ENCODE results near the gene SCCPDH. TPM values are rescaled to one million over a fixed set of nuclear protein-coding genes. Genes with fewer than 3 reads are reported as not detected.

The SCCPDH gene
- total RNA-seq, 1 donor from 2014 or later: 19.5 TPM

DNA sequence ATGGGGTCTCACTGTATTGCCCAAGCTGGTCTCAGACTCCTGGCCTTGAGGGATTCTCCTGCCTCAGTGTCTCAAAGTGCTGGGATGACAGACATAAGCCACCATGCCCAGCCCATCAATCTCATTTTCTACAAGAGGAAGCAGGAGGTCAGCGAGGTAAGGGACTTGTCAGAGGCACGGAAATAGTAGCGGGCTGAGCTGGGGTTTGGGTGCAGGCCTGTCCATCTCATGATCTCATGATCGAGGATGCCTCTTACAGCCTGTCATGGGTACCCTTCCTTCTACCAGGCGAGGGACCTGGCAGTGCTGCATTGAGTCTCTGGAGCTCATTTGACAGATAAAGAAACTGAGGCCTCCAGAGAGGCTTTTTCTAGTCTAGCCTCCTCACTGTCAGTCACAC lies 28.5 kb upstream of the SCCPDH start:
- H3K27ac Mint-ChIP-seq (ENCODE audit: unreplicated experiment): no peak overlapping the region
- H3K36me3 Mint-ChIP-seq (ENCODE audit: low read depth, unreplicated experiment): peaks cover 5% of the 10 kb centered on the region
- TF ChIP-seq, protein P1, sequence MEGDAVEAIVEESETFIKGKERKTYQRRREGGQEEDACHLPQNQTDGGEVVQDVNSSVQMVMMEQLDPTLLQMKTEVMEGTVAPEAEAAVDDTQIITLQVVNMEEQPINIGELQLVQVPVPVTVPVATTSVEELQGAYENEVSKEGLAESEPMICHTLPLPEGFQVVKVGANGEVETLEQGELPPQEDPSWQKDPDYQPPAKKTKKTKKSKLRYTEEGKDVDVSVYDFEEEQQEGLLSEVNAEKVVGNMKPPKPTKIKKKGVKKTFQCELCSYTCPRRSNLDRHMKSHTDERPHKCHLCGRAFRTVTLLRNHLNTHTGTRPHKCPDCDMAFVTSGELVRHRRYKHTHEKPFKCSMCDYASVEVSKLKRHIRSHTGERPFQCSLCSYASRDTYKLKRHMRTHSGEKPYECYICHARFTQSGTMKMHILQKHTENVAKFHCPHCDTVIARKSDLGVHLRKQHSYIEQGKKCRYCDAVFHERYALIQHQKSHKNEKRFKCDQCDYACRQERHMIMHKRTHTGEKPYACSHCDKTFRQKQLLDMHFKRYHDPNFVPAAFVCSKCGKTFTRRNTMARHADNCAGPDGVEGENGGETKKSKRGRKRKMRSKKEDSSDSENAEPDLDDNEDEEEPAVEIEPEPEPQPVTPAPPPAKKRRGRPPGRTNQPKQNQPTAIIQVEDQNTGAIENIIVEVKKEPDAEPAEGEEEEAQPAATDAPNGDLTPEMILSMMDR (IDR thresholded peaks at IDR 0.05; ENCODE audit: unreplicated experiment): no peak
- H3K9me3 Mint-ChIP-seq (ENCODE audit: unreplicated experiment): peaks cover 11% of the 10 kb centered on the region
- H3K4me3 Mint-ChIP-seq (ENCODE audit: unreplicated experiment): no peak overlapping the region
- peaks cover 8% of the 10 kb centered on the region for H3K27me3 Mint-ChIP-seq (ENCODE audit: unreplicated experiment)
- DNase-seq (ENCODE audit: low spot score): no peak
- H3K4me1 Mint-ChIP-seq (ENCODE audit: unreplicated experiment): peaks cover 7% of the 10 kb centered on the region

- peaks cover 7% of the 10 kb centered on the region for H3K4me1 Mint-ChIP-seq (ENCODE audit: unreplicated experiment)
- H3K27ac Mint-ChIP-seq (ENCODE audit: unreplicated experiment): no peak overlapping the region
These were observed 25.6 kb upstream of the SCCPDH start for GRCh38 chr1:246698466-246699094.

DNA sequence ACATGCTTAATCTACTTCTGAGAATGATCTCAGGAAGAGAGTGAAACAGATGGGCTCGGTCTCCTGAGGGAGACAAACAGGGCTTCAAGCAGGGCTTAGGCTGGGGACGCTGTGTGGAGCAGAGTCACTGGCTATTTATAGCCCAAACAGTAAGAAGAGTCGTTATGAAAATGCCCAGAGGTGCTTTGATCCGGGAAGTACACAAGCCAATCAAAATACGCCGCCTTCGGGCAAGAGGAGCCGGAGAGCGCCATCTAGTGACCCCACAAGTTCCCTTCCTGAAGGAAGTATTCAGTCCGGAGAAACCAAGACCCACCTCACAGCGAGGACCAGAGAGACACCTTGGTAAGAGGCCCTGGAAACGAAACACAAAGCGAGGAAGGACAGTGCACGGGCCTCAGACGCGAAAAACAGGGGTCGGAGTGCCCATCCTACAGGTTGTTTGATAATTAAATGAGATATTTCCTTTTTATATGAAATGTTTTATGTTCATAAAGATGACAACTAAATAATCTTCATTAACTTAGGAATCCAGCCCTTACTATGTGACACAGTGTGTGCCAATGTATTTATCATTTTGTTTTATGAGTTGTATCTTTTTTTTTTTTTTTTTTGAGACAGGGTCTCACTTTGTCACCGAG lies 25.0 kb upstream of the SCCPDH start:
- H3K4me3 Mint-ChIP-seq (ENCODE audit: unreplicated experiment): no peak overlapping the region
- no peaks in the 10 kb centered on the region for H3K9me3 Mint-ChIP-seq (ENCODE audit: unreplicated experiment)
- DNase-seq (ENCODE audit: low spot score): peak; percentile 70
- H3K27ac Mint-ChIP-seq (ENCODE audit: unreplicated experiment): no peak overlapping the region
- peaks cover 3% of the 10 kb centered on the region for H3K27me3 Mint-ChIP-seq (ENCODE audit: unreplicated experiment)
- H3K4me1 Mint-ChIP-seq (ENCODE audit: unreplicated experiment): peaks cover 7% of the 10 kb centered on the region
- peaks cover 5% of the 10 kb centered on the region for H3K36me3 Mint-ChIP-seq (ENCODE audit: low read depth, unreplicated experiment)
- TF ChIP-seq, protein P1 (IDR thresholded peaks at IDR 0.05; ENCODE audit: unreplicated experiment): peak; percentile 59

More at GRCh38 chr1:246698466-246699094, 25.6 kb upstream of the SCCPDH start:
- H3K9me3 Mint-ChIP-seq (ENCODE audit: unreplicated experiment): no peaks in the 10 kb centered on the region
- TF ChIP-seq, protein P1 (IDR thresholded peaks at IDR 0.05; ENCODE audit: unreplicated experiment): no peak
- DNase-seq (ENCODE audit: low spot score): no peak
- H3K27me3 Mint-ChIP-seq (ENCODE audit: unreplicated experiment): peaks cover 3% of the 10 kb centered on the region
- H3K4me3 Mint-ChIP-seq (ENCODE audit: unreplicated experiment): no peak overlapping the region
- H3K36me3 Mint-ChIP-seq (ENCODE audit: low read depth, unreplicated experiment): peaks cover 5% of the 10 kb centered on the region

DNA sequence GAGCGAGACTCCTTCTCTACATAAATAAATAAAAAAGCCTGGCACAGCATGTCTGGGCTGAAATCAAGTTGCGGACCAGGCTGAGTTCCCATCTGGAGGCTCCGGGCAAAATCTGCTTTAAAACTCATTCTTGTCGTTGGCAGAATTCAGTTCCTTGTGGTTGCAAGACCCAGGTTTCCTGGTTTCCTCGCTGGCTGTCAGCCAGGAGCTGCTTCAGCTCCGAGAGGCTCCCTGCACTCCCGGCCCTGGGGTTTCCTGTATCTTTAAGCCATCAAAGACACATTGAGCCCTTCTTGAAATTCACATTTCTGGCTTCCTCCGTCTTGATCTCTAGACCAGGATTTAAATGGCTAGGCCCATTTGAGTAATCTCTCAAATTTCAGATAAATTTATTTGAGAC lies 20.6 kb upstream of the SCCPDH start:
- Mint-ChIP-seq H3K4me1 (ENCODE audit: unreplicated experiment) (peaks cover 3% of the 10 kb centered on the region), H3K36me3 (ENCODE audit: low read depth, unreplicated experiment) (no peaks in the 10 kb centered on the region), H3K9me3 (ENCODE audit: unreplicated experiment) (no peaks in the 10 kb centered on the region), H3K27me3 (ENCODE audit: unreplicated experiment) (no peaks in the 10 kb centered on the region), H3K4me3 (ENCODE audit: unreplicated experiment) (no peak overlapping the region), H3K27ac (ENCODE audit: unreplicated experiment) (no peak overlapping the region)
- TF ChIP-seq, protein P1 (IDR thresholded peaks at IDR 0.05; ENCODE audit: unreplicated experiment): no peak
- no peak for DNase-seq (ENCODE audit: low spot score)

GRCh38 chr1:246705368-246705767 lies 18.8 kb upstream of the SCCPDH start:
- Mint-ChIP-seq H3K27me3 (ENCODE audit: unreplicated experiment) (peaks cover 2% of the 10 kb centered on the region), H3K9me3 (ENCODE audit: unreplicated experiment) (peaks cover 7% of the 10 kb centered on the region), H3K4me3 (ENCODE audit: unreplicated experiment) (no peak overlapping the region), H3K4me1 (ENCODE audit: unreplicated experiment) (peaks cover 4% of the 10 kb centered on the region), H3K36me3 (ENCODE audit: low read depth, unreplicated experiment) (peaks cover 7% of the 10 kb centered on the region), H3K27ac (ENCODE audit: unreplicated experiment) (no peak overlapping the region)
- TF ChIP-seq, protein P1 (IDR thresholded peaks at IDR 0.05; ENCODE audit: unreplicated experiment): no peak
- no peak for DNase-seq (ENCODE audit: low spot score)

Data from endothelial cell (in vitro differentiated cells).